ENCODE data around the gene MAPK11.

Gene MAPK11

GRCh38 chr22:50305393-50305922 is 35.3 kb upstream of the MAPK11 start:
- H3K4me2 ChIP-seq (ENCODE audit: low read depth, low read length, poor library complexity, severe bottlenecking), result peak overlapping the region; percentile 86
- TF ChIP-seq EZH2phosphoT487 (IDR thresholded peaks at IDR 0.05; ENCODE audit: borderline replicate concordance), result no peak
- TF ChIP-seq CTCF (conservative IDR thresholded peaks at IDR 0.05; ENCODE audit: low read length), result no peak
- H3K79me2 ChIP-seq (ENCODE audit: insufficient read depth, low read length), result peaks cover 50% of the 10 kb centered on the region
- peaks cover 10% of the 10 kb centered on the region for H4K20me1 ChIP-seq (ENCODE audit: insufficient read depth, low read length, poor library complexity, severe bottlenecking)
- H3F3A ChIP-seq (ENCODE audit: low read depth), result 0 out of 2 replicates have a peak, but pooled peaks cover 5% of the 10 kb centered on the region
- peak overlapping the region; percentile 1 for H3K4me3 ChIP-seq (ENCODE audit: low read length, poor library complexity, severe bottlenecking)
- no peaks in the 10 kb centered on the region for H3K27me3 ChIP-seq (ENCODE audit: insufficient read depth, low read length, poor library complexity, severe bottlenecking)
- H3K9me3 ChIP-seq (ENCODE audit: insufficient read depth, low read depth, low read length), result no peaks in the 10 kb centered on the region
- H2AFZ ChIP-seq (ENCODE audit: low read length), result no peak overlapping the region
- H3K36me3 ChIP-seq (ENCODE audit: insufficient read depth, low read length), result no peaks in the 10 kb centered on the region
- no peaks in the 10 kb centered on the region for H3K9me2 ChIP-seq (replicated peaks; ENCODE audit: low read depth, low read length)
- peak overlapping the region; percentile 80 for H3K9ac ChIP-seq (ENCODE audit: low read depth, low read length, poor library complexity, severe bottlenecking)
- peaks cover 81% of the 10 kb centered on the region for H3K4me1 ChIP-seq (ENCODE audit: insufficient read depth, low read length, poor library complexity, severe bottlenecking)

- H3K4me2 ChIP-seq (ENCODE audit: low read depth, low read length, poor library complexity, severe bottlenecking), result peak overlapping the region; percentile 86
- H3K4me3 ChIP-seq (ENCODE audit: low read length, poor library complexity, severe bottlenecking), result peak overlapping the region; percentile 64
Measured at GRCh38 chr22:50304528-50305392, 34.6 kb upstream of the MAPK11 start.

More at GRCh38 chr22:50304528-50305392, 34.6 kb upstream of the MAPK11 start:
- H2AFZ ChIP-seq (ENCODE audit: low read length), result no peak overlapping the region
- H3K9ac ChIP-seq (ENCODE audit: low read depth, low read length, poor library complexity, severe bottlenecking), result peak overlapping the region; percentile 80
- no peaks in the 10 kb centered on the region for H3K9me3 ChIP-seq (ENCODE audit: insufficient read depth, low read depth, low read length)
- TF ChIP-seq CTCF (conservative IDR thresholded peaks at IDR 0.05; ENCODE audit: low read length) (no peak), EZH2phosphoT487 (IDR thresholded peaks at IDR 0.05; ENCODE audit: borderline replicate concordance) (no peak)
- 0 out of 2 replicates have a peak, but pooled peaks cover 5% of the 10 kb centered on the region for H3F3A ChIP-seq (ENCODE audit: low read depth)
- H3K36me3 ChIP-seq (ENCODE audit: insufficient read depth, low read length), result no peaks in the 10 kb centered on the region
- no peaks in the 10 kb centered on the region for H3K27me3 ChIP-seq (ENCODE audit: insufficient read depth, low read length, poor library complexity, severe bottlenecking)
- H3K9me2 ChIP-seq (replicated peaks; ENCODE audit: low read depth, low read length), result no peaks in the 10 kb centered on the region
- peaks cover 50% of the 10 kb centered on the region for H3K79me2 ChIP-seq (ENCODE audit: insufficient read depth, low read length)
- peaks cover 10% of the 10 kb centered on the region for H4K20me1 ChIP-seq (ENCODE audit: insufficient read depth, low read length, poor library complexity, severe bottlenecking)
- peaks cover 75% of the 10 kb centered on the region for H3K4me1 ChIP-seq (ENCODE audit: insufficient read depth, low read length, poor library complexity, severe bottlenecking)
